A549 (cell line): ENCODE measurements around the gene PRL. TPM values are rescaled to one million over a fixed set of nuclear protein-coding genes. Genes with fewer than 3 reads are reported as not detected.
A peak's percentile ranks its signal among the peaks of the same experiment; 100 is the strongest.

Source experiments
- CBX2 ChIP-seq: fragments of 200-600 bp; sonication (generic); IDR thresholded peaks from 2 replicates; pipeline ENCODE4 v1.6.1; 2016; ENCODE audit warnings: low read depth, mild to moderate bottlenecking, borderline replicate concordance
- CEBPB ChIP-seq, 2 experiments: fragments of >200 bp in 1 of 2; sonication (Bioruptor Twin) in 1 of 2; formaldehyde crosslinking in 1 of 2; IDR thresholded peaks; 2 replicates each; pipeline ENCODE4 v1.6.1; 2012 to 2016
- CHD2 ChIP-seq: fragments of 150-350 bp; IDR thresholded peaks from 2 replicates; pipeline ENCODE4 v1.6.1; 2014; ENCODE audit warnings: low read length; ENCODE audit not compliant: partially characterized antibody
- E2F6 ChIP-seq: IDR thresholded peaks from 2 replicates; pipeline ENCODE4 v1.6.1; 2012; ENCODE audit warnings: low read depth, borderline replicate concordance
- EHF ChIP-seq: fragments of 250-450 bp; sonication (Bioruptor Pico); IDR thresholded peaks from 2 replicates; pipeline ENCODE4 v1.5.0; 2020; ENCODE audit warnings: mild to moderate bottlenecking
- ELK1 ChIP-seq: fragments of 150-350 bp; IDR thresholded peaks from 2 replicates; pipeline ENCODE4 v1.6.1; 2014; ENCODE audit warnings: low read depth, mild to moderate bottlenecking, low read length
- ESRRA ChIP-seq: fragments of 150-350 bp; IDR thresholded peaks from 2 replicates; pipeline ENCODE4 v1.6.1; 2014; ENCODE audit warnings: mild to moderate bottlenecking, low read length, borderline replicate concordance
- GATA3 ChIP-seq: IDR thresholded peaks from 2 replicates; pipeline ENCODE4 v1.6.1; 2012; ENCODE audit warnings: borderline replicate concordance
- HDAC2 ChIP-seq: fragments of 200-600 bp; sonication (generic); IDR thresholded peaks from 2 replicates; pipeline ENCODE4 v1.6.1; 2016
- HES2 ChIP-seq: fragments of >200 bp; sonication (Bioruptor Twin); formaldehyde crosslinking; IDR thresholded peaks from 2 replicates; pipeline ENCODE4 v1.6.1; 2016
- HEYL ChIP-seq: fragments of 250-450 bp; sonication (Bioruptor Pico); IDR thresholded peaks from 2 replicates; pipeline ENCODE4 v1.8.0; 2021; ENCODE audit warnings: mild to moderate bottlenecking, moderate library complexity
- HMGXB4 ChIP-seq: fragments of 250-450 bp; sonication (Bioruptor Pico); IDR thresholded peaks from 2 replicates; pipeline ENCODE4 v1.5.0; 2021; ENCODE audit warnings: mild to moderate bottlenecking, moderate library complexity, borderline replicate concordance
- HOXB5 ChIP-seq: fragments of 250-450 bp; sonication (Bioruptor Pico); IDR thresholded peaks from 2 replicates; pipeline ENCODE4 v1.5.0; 2020; ENCODE audit warnings: mild to moderate bottlenecking, moderate library complexity
- KDM1A ChIP-seq: fragments of 200-600 bp; sonication (generic); IDR thresholded peaks from 2 replicates; pipeline ENCODE4 v1.6.1; 2016; ENCODE audit warnings: low read depth, mild to moderate bottlenecking
- KDM5A ChIP-seq: fragments of 200-600 bp; sonication (generic); IDR thresholded peaks from 2 replicates; pipeline ENCODE4 v1.6.1; 2016; ENCODE audit warnings: antibody characterized with exemption, mild to moderate bottlenecking
- MAFK ChIP-seq: fragments of 450-650 bp; IDR thresholded peaks from 2 replicates; pipeline ENCODE4 v1.6.1; 2014; ENCODE audit not compliant: partially characterized antibody
- MAX ChIP-seq: IDR thresholded peaks from 2 replicates; pipeline ENCODE4 v1.6.1; 2012
- MAZ ChIP-seq: fragments of 150-350 bp; IDR thresholded peaks from 2 replicates; pipeline ENCODE4 v1.6.1; 2014; ENCODE audit warnings: antibody characterized with exemption, low read depth, low read length, borderline replicate concordance
- NFE2L2 ChIP-seq: fragments of 150-350 bp; conservative IDR thresholded peaks from 2 replicates; pipeline ENCODE4 v1.6.1; 2014; ENCODE audit warnings: low read length
- NPAS2 ChIP-seq: fragments of 250-450 bp; sonication (Bioruptor Pico); IDR thresholded peaks from 2 replicates; pipeline ENCODE4 v1.8.0; 2022; ENCODE audit warnings: mild to moderate bottlenecking, moderate library complexity, borderline replicate concordance
- PHF8 ChIP-seq: fragments of 200-600 bp; sonication (generic); IDR thresholded peaks from 2 replicates; pipeline ENCODE4 v1.6.1; 2016; ENCODE audit warnings: low read depth, mild to moderate bottlenecking, antibody characterized with exemption, moderate library complexity, borderline replicate concordance
- RAD21 ChIP-seq, 2 experiments: fragments of >200 bp in 1 of 2; sonication (Bioruptor Twin) in 1 of 2; formaldehyde crosslinking in 1 of 2; IDR thresholded peaks in 1 of 2; conservative IDR thresholded peaks in 1 of 2; 2 replicates in 1 of 2; 3 replicates in 1 of 2; pipeline ENCODE4 v1.6.1; 2012 to 2018; ENCODE audit warnings: inconsistent platforms in 1 of 2
- REST ChIP-seq: fragments of 200-600 bp; sonication (generic); IDR thresholded peaks from 2 replicates; pipeline ENCODE4 v1.6.1; 2016; ENCODE audit warnings: antibody characterized with exemption, mild to moderate bottlenecking, moderate library complexity
- RFX5 ChIP-seq: fragments of 450-650 bp; IDR thresholded peaks from 2 replicates; pipeline ENCODE4 v1.7.1; 2014; ENCODE audit warnings: antibody characterized with exemption, mild to moderate bottlenecking, moderate library complexity
- RNF2 ChIP-seq: fragments of 200-600 bp; sonication (generic); IDR thresholded peaks from 2 replicates; pipeline ENCODE4 v1.6.1; 2016; ENCODE audit warnings: low read depth, mild to moderate bottlenecking, antibody characterized with exemption, moderate library complexity, borderline replicate concordance
- SMC3 ChIP-seq: fragments of >200 bp; sonication (Bioruptor Twin); formaldehyde crosslinking; IDR thresholded peaks from 3 replicates; pipeline ENCODE4 v1.6.1; 2018; ENCODE audit warnings: inconsistent platforms
- SREBF2 ChIP-seq: fragments of 450-650 bp; IDR thresholded peaks from 2 replicates; pipeline ENCODE4 v1.6.1; 2014; ENCODE audit warnings: mild to moderate bottlenecking, moderate library complexity
- TFCP2L1 ChIP-seq: fragments of 250-450 bp; sonication (Bioruptor Pico); IDR thresholded peaks from 2 replicates; pipeline ENCODE4 v1.5.0; 2021; ENCODE audit warnings: mild to moderate bottlenecking
- TP53 ChIP-seq: fragments of 250-450 bp; sonication (Bioruptor Pico); IDR thresholded peaks from 2 replicates; pipeline ENCODE4 v1.5.0; 2021; ENCODE audit warnings: mild to moderate bottlenecking, moderate library complexity
- USF2 ChIP-seq: fragments of 450-650 bp; IDR thresholded peaks from 2 replicates; pipeline ENCODE4 v1.6.1; 2014; ENCODE audit warnings: antibody characterized with exemption
- ZC3H11A ChIP-seq: fragments of 450-650 bp; IDR thresholded peaks from 2 replicates; pipeline ENCODE4 v1.6.1; 2014; ENCODE audit warnings: antibody characterized with exemption, mild to moderate bottlenecking
- ZFP36 ChIP-seq: fragments of 450-650 bp; IDR thresholded peaks from 2 replicates; pipeline ENCODE4 v1.6.1; 2014; ENCODE audit warnings: borderline replicate concordance; ENCODE audit not compliant: partially characterized antibody
- ZNF302 ChIP-seq: fragments of 250-450 bp; sonication (Bioruptor Pico); IDR thresholded peaks from 2 replicates; pipeline ENCODE4 v1.9.0; 2021; ENCODE audit warnings: inconsistent platforms, mild to moderate bottlenecking, moderate library complexity
- ZSCAN20 ChIP-seq: fragments of 250-450 bp; sonication (Bioruptor Pico); IDR thresholded peaks from 2 replicates; pipeline ENCODE4 v1.8.0; 2022; ENCODE audit warnings: mild to moderate bottlenecking, moderate library complexity
- polyA plus RNA-seq, 4 experiments: library from polyadenylated mRNA; depleted of rRNA in 3 of 4; stranded (reverse); fragments of >200 nt; fragmentation: RNase III in 1 of 4; extraction: RNeasy Plus Mini Kit Qiagen cat#74134 plus additional on column Dnase treatment in 1 of 4; gene quantifications; 2 replicates in 3 of 4; 3 replicates in 1 of 4; pipeline ENCODE4 v1.2.3, GENCODE V29; 2011 to 2017

Gene PRL
- polyA plus RNA-seq, 2 of the 4 experiments (the other 2 are of a cell fraction): not detected

GRCh38 chr6:22248513-22249308 lies 48.1 kb downstream of the PRL start (continued):
- no peak for TF ChIP-seq HEYL (CRISPR knock-in tag)
- TF ChIP-seq ELK1: no peak
- TF ChIP-seq TFCP2L1: no peak
- no peak for TF ChIP-seq ZSCAN20 (CRISPR knock-in tag)
- TF ChIP-seq ESRRA: no peak
- peak; percentile 60 for TF ChIP-seq HES2
- no peak for TF ChIP-seq SREBF2
- no peak for TF ChIP-seq TP53
- no peak for TF ChIP-seq RNF2
- TF ChIP-seq CEBPB (IDR thresholded peaks at IDR 0.05): peak; percentile 83 to 87
- no peak for TF ChIP-seq NFE2L2
- TF ChIP-seq KDM5A: no peak
- no peak for TF ChIP-seq ZFP36
- no peak for TF ChIP-seq KDM1A
- peak; percentile 96 for TF ChIP-seq GATA3
- peak; percentile 47 for TF ChIP-seq MAFK
- no peak for TF ChIP-seq REST
- TF ChIP-seq ZNF302 (CRISPR knock-in tag): no peak
- TF ChIP-seq PHF8: no peak
- TF ChIP-seq SMC3: peak; percentile 78
- TF ChIP-seq ZC3H11A: no peak
- no peak for TF ChIP-seq RFX5
- peak; percentile 34 to 83 for TF ChIP-seq RAD21 (conservative IDR thresholded peaks at IDR 0.05 in 1 of 2, IDR thresholded peaks at IDR 0.05 in 1 of 2)
- no peak for TF ChIP-seq MAZ
- no peak for TF ChIP-seq HDAC2
- TF ChIP-seq CHD2: no peak
- TF ChIP-seq NPAS2 (CRISPR knock-in tag): no peak
- TF ChIP-seq HOXB5 (CRISPR knock-in tag): no peak
- no peak for TF ChIP-seq USF2
- TF ChIP-seq MAX: peak; percentile 43; the same call in 1 of the 2 replicates
- no peak for TF ChIP-seq EHF
- no peak for TF ChIP-seq E2F6
- no peak for TF ChIP-seq HMGXB4 (CRISPR knock-in tag)
- no peak for TF ChIP-seq CBX2
